NCI-H1105 treated with DMSO at 0.1 percent for 48 hours (cell line): ENCODE results near the gene ADORA2B.
"Not testable (repeated sequence)": the region's sequence is repeated elsewhere in the genome, so short reads cannot be mapped to it uniquely, and the experiment has no call there.

Experiments used
- DNase-seq: peaks from one replicate; lab custom pipeline; 2025; lab: John Stamatoyannopoulos, UW

ADORA2B gene

DNA sequence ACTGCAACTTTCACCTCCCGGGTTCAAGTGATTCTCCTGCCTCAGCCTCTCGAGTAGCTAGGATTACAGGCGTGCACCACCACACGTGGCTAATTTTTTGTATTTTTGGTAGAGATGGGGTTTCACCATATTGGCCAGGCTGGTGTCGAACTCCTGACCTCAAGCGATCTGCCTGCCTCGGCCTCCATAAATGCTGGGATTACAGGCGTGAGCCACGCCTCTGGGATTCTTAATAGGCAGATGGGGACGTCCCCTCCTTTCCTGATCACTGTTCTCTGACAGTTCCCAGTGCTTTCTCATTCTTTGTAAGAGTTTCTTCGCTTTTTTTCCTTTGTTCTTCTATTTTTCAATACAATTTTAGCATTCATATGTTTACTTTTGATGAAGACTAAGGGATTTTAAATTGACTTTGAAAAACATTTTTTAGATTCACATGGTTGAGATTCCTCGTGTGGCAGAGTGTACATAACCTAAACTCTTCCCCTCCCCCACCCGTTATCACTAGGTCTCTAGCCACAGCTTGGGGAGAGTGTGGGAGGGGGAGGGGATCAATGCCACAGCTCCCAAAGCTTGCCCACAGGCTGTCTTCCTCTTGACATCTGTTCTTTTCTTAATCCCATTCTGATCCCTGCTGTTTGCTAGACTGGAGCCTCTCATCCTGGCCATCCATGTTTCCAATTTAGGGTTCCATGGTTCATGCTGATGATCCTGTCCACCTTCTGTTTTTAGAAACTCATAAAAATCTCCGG is 11.0 kb downstream of the ADORA2B start:
- DNase-seq: no peak

- no peak for DNase-seq
Observed at GRCh38 chr17:15957206-15957605, 12.3 kb downstream of the ADORA2B start.

- no peak for DNase-seq
Observed at GRCh38 chr17:15957608-15958307, 12.8 kb downstream of the ADORA2B start.

DNA sequence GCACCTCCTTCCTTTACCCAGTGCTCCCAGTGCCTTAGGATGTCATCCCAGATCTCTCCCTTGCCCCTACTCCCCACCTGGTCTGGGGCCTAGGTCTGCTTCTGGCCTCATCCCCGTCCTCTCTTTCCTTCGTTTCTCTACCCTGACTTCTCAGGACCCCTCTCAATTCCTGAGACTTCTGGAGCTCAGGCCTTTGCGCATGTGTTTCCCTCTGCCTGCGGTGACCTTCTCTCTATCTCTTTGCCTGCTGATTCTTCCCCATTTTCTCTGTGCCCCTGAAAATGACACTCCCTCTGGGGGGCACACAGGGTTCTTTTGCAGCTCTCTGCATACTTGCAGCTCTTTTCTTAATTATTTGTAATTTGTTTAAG is 13.5 kb downstream of the ADORA2B start:
- DNase-seq: no peak

- no peak for DNase-seq
Observed at GRCh38 chr17:15963670-15964110, 18.8 kb downstream of the ADORA2B start.

- no peak for DNase-seq
Observed at GRCh38 chr17:15965528-15965927, 20.6 kb downstream of the ADORA2B start.

- no peak for DNase-seq
Observed at GRCh38 chr17:15966183-15966878, 21.4 kb downstream of the ADORA2B start.

DNA sequence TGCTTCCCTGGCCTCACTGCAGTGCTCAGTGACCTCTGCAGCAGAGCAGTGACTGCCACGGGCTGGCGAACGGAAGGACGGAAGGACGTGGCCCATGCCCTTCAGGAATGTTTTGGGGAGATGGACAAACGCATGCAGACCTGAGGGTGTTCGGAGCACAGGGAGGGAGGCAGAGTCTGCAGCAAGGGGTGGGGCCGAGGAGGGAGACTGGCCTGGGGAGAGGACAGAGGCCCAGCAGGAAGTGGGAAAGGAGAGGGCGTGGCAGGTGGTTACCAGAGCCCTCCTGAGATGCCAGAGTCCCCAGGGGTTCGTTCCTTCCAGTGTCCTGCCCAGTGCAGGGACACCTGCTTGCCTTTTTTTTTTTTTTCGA is 21.9 kb downstream of the ADORA2B start:
- DNase-seq: no peak

DNA sequence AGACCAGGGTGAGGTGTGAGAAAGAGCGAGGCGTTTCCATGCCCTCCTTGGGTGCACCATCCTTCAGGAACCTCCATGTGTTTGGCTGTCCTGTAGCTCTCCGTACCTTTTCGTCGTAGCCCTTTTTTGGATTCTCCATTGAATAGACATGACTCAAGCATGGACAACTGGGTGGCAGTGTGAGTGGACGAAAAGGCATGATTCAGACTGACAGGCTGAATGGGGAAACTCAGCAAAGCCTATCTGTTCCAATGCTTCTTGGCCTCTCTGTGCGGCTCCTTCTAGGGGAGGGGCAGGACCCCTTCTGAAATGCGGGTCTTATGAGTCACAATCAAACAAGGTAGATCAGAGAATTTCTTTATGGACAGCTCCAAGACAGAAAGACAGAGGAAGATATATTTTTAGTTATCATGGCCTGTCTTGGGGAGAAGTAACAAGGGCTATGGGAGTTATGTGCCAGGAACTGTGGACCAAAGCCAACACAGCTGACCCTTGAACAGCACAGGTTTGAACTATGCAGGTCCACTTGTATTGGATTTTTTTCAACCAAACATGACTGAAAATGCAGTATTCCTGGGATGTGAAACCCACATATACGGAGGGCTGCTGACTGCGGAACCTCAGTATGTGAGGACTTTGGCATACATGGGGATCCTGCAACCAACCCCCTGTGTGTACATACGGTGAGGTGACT is 22.9 kb downstream of the ADORA2B start:
- DNase-seq: no peak

DNA sequence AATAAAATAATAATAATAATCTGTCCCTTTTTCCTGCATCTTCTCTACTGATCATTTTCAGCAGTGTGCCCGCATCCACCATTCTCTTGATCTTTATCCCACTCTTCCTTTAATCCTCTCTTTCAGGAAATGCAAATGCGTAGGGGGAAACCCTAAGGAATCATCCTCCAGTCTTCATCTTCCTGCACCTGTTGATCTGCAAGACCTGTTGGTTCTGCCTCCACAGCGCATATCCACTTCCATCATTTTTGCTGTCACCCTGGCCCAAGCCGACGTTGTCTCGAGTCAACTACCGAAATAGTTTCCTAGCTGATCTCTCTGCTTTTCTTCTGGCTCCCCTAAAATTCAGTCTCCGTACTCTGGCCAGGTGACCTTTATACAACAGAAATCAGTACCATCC is 24.5 kb downstream of the ADORA2B start:
- no peak for DNase-seq

DNA sequence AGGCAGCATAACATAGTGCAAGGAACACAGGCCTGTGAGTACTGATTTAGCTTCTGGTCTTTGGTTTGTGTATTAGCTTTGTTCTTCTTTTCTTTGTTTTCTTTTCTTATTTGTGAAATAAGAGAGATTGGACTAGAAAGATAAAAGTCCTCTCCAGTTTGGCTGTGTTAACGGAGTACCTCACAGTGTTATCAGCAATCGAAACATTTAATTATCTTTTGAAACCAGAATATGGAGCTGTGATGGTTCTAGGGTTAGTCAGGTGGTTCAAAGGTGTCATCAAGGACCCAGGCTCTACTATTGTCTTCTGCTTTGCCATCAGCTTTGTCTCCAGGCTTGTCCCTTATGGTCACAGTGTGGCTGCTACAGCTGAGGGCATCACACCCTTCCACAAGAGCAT is 25.6 kb downstream of the ADORA2B start:
- no peak for DNase-seq

DNA sequence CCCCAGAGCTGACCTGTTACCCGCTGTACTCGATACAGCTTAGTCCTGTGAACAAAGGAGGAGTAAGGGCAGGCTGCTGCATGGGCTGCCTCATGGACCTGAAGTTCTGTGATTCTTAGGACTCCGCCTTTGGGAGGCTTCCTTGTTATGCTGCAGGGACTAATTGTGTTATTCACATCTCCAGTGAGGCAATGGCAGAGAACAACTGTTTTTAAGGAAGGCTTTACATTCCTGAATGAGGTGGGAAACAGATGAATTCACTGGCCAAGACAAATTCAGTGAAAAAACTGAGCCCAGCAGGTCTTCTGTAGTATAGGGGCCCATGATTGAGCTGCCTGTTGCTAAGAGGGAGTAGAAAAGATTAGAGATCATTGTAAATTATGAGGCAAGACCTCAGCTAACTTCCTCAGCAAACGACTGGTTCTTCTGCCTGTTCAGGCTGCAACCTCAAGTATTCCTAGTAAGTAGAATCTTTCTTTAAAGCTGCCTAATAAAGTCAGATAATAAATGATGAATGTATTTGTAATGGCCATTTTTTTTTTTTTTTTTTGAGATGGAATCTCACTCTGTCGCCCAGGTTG is 26.3 kb downstream of the ADORA2B start:
- DNase-seq: no peak

- DNase-seq: no peak
Observed at GRCh38 chr17:15971882-15972281, 27.0 kb downstream of the ADORA2B start.

GRCh38 chr17:15972497-15972951 is 27.6 kb downstream of the ADORA2B start:
- no peak for DNase-seq

DNA sequence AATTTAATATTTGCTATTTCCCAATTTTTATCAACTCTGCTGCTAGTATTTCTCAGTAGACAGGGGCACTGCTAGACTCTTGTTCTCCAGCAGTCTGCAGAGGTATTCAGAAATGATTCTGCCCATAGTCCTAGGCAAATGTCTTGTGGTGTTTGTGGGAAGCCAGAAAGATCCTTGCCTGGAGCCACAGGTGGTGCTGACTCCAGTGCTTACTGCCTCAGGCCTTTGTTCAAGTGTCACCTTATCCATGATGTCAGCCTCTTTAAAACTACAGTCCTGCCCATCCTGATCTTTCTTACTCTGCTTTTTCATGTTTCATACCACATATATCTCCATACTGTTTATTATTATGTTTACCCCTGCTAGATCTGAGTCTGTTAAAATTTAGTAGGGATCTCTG is 28.1 kb downstream of the ADORA2B start:
- no peak for DNase-seq

DNA sequence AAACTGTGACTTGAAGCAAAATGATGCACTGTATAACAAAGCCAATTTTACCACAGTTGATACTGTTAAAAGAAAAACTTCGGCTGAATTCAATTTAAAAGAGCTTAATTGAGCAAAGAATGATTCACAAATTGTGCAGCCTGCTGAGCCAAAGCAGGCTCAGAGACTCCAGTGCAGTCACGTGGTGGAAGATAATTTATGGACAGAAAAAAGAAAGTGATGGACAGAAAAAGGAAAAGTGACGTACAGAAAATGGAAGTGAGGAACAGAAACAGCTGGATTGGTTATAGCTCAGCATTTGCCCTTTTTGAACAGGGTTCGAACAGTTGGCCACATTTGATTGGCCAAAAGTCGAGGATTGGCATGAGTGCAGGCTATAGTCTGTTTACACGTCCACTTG is 28.9 kb downstream of the ADORA2B start:
- no peak for DNase-seq

- no peak for DNase-seq
Observed at GRCh38 chr17:15977894-15978293, 33.0 kb downstream of the ADORA2B start.

- DNase-seq: no peak
Observed at GRCh38 chr17:15978606-15979005, 33.7 kb downstream of the ADORA2B start.

DNA sequence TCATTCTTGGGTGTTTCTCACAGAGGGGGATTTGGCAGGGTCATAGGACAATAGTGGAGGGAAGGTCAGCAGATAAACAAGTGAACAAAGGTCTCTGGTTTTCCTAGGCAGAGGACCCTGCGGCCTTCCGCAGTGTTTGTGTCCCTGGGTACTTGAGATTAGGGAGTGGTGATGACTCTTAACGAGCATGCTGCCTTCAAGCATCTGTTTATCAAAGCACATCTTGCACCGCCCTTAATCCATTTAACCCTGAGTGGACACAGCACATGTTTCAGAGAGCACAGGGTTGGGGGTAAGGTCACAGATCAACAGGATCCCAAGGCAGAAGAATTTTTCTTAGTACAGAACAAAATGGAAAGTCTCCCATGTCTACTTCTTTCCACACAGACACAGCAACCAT is 34.1 kb downstream of the ADORA2B start:
- DNase-seq: not testable (repeated sequence)

- DNase-seq: no peak
Observed at GRCh38 chr17:15981208-15981607, 36.3 kb downstream of the ADORA2B start.

- no peak for DNase-seq
Observed at GRCh38 chr17:15981646-15982580, 37.0 kb downstream of the ADORA2B start.
